ENCODE data around the gene APLP2. TPM values are rescaled to one million over a fixed set of nuclear protein-coding genes. Genes with fewer than 3 reads are reported as not detected.

APLP2 gene
- polyA plus RNA-seq, 1 donor from 2014 or later = 226 TPM

GRCh38 chr11:130127509-130127908, 57.8 kb downstream of the APLP2 start:
- H3K36me3 ChIP-seq (ENCODE audit: insufficient read depth, low read length) = peaks cover 8% of the 10 kb centered on the region
- no peaks in the 10 kb centered on the region for H3K79me2 ChIP-seq (replicated peaks; ENCODE audit: insufficient read depth, low read length)

GRCh38 chr11:130128626-130129025, 58.9 kb downstream of the APLP2 start:
- H3K9me2 ChIP-seq (ENCODE audit: insufficient read depth, low read length) = no peaks in the 10 kb centered on the region
- peaks cover 3% of the 10 kb centered on the region for H3K36me3 ChIP-seq (ENCODE audit: insufficient read depth, low read length)
- TF ChIP-seq REST (IDR thresholded peaks at IDR 0.05; ENCODE audit: borderline replicate concordance) = no peak

More at GRCh38 chr11:130127509-130127908, 57.8 kb downstream of the APLP2 start:
- Histone ChIP-seq H3K4me3 (ENCODE audit: low read length) (no peak overlapping the region), H3K27ac (ENCODE audit: low read length) (no peak overlapping the region), H3F3A (ENCODE audit: insufficient read depth, low read length, poor library complexity, severe bottlenecking) (no peaks in the 10 kb centered on the region), H3K9me2 (ENCODE audit: insufficient read depth, low read length) (no peaks in the 10 kb centered on the region), H3K9ac (ENCODE audit: low read length) (no peak overlapping the region), H2AFZ (ENCODE audit: low read depth, low read length) (no peak overlapping the region), H4K20me1 (ENCODE audit: insufficient read depth) (no peaks in the 10 kb centered on the region), H3K4me2 (ENCODE audit: low read length) (no peak overlapping the region), H3K27me3 (ENCODE audit: insufficient read depth, low read depth, low read length) (no peaks in the 10 kb centered on the region), H3K9me3 (ENCODE audit: low read length) (no peaks in the 10 kb centered on the region)
- TF ChIP-seq TAF1 (IDR thresholded peaks at IDR 0.05; ENCODE audit: low read depth) (no peak), RAD21 (conservative IDR thresholded peaks at IDR 0.05) (no peak), REST (IDR thresholded peaks at IDR 0.05; ENCODE audit: borderline replicate concordance) (no peak), EP300 (conservative IDR thresholded peaks at IDR 0.05; ENCODE audit: poor library complexity, severe bottlenecking) (no peak), MXI1 (conservative IDR thresholded peaks at IDR 0.05; ENCODE audit: poor library complexity, severe bottlenecking) (no peak), EZH2 (IDR thresholded peaks at IDR 0.05; ENCODE audit: borderline replicate concordance, insufficient read depth, low read length, poor library complexity, severe bottlenecking) (no peak)

GRCh38 chr11:130129922-130130321, 60.2 kb downstream of the APLP2 start:
- H3K27me3 ChIP-seq (ENCODE audit: insufficient read depth, low read depth, low read length) = no peaks in the 10 kb centered on the region
- H3K4me2 ChIP-seq (ENCODE audit: low read length) = no peak overlapping the region
- no peaks in the 10 kb centered on the region for H3K79me2 ChIP-seq (replicated peaks; ENCODE audit: insufficient read depth, low read length)
- H3F3A ChIP-seq (ENCODE audit: insufficient read depth, low read length, poor library complexity, severe bottlenecking) = no peaks in the 10 kb centered on the region
- TF ChIP-seq REST (IDR thresholded peaks at IDR 0.05; ENCODE audit: borderline replicate concordance) (no peak), EP300 (conservative IDR thresholded peaks at IDR 0.05; ENCODE audit: poor library complexity, severe bottlenecking) (no peak), CTCF (IDR thresholded peaks at IDR 0.05; ENCODE audit: poor library complexity, severe bottlenecking) (no peak), TAF1 (IDR thresholded peaks at IDR 0.05; ENCODE audit: low read depth) (no peak), EZH2 (IDR thresholded peaks at IDR 0.05; ENCODE audit: borderline replicate concordance, insufficient read depth, low read length, poor library complexity, severe bottlenecking) (no peak), RAD21 (conservative IDR thresholded peaks at IDR 0.05) (no peak), POLR2AphosphoS5 (IDR thresholded peaks at IDR 0.05) (no peak), MXI1 (conservative IDR thresholded peaks at IDR 0.05; ENCODE audit: poor library complexity, severe bottlenecking) (no peak), SMC3 (conservative IDR thresholded peaks at IDR 0.05; ENCODE audit: poor library complexity) (no peak)
- no peaks in the 10 kb centered on the region for H4K20me1 ChIP-seq (ENCODE audit: insufficient read depth)
- no peak overlapping the region for H3K27ac ChIP-seq (ENCODE audit: low read length)
- H3K4me3 ChIP-seq (ENCODE audit: low read length) = no peak overlapping the region
- no peaks in the 10 kb centered on the region for H3K9me2 ChIP-seq (ENCODE audit: insufficient read depth, low read length)
- no peaks in the 10 kb centered on the region for H3K9me3 ChIP-seq (ENCODE audit: low read length)
- H3K9ac ChIP-seq (ENCODE audit: low read length) = no peak overlapping the region
- no peak overlapping the region for H2AFZ ChIP-seq (ENCODE audit: low read depth, low read length)
- peaks cover 6% of the 10 kb centered on the region for H3K36me3 ChIP-seq (ENCODE audit: insufficient read depth, low read length)

More at GRCh38 chr11:130128626-130129025, 58.9 kb downstream of the APLP2 start:
- H3K4me3 ChIP-seq (ENCODE audit: low read length) = no peak overlapping the region
- no peaks in the 10 kb centered on the region for H3K9me3 ChIP-seq (ENCODE audit: low read length)
- H3F3A ChIP-seq (ENCODE audit: insufficient read depth, low read length, poor library complexity, severe bottlenecking) = no peaks in the 10 kb centered on the region
- H2AFZ ChIP-seq (ENCODE audit: low read depth, low read length) = no peak overlapping the region
- H3K79me2 ChIP-seq (replicated peaks; ENCODE audit: insufficient read depth, low read length) = no peaks in the 10 kb centered on the region
- no peak overlapping the region for H3K27ac ChIP-seq (ENCODE audit: low read length)
- no peaks in the 10 kb centered on the region for H4K20me1 ChIP-seq (ENCODE audit: insufficient read depth)
- no peaks in the 10 kb centered on the region for H3K27me3 ChIP-seq (ENCODE audit: insufficient read depth, low read depth, low read length)
- no peak overlapping the region for H3K4me2 ChIP-seq (ENCODE audit: low read length)
- H3K9ac ChIP-seq (ENCODE audit: low read length) = no peak overlapping the region

Data from neural cell (in vitro differentiated cells).